T-helper 1 cell treated with Interleukin-12 subunit alpha and Interleukin-12 subunit beta and Interleukin-4 antibody, amounts not matched to agents 30 ng/mL and 1 ng/mL, for 36 hours (primary cell): ENCODE results near the gene ERH. TPM values are rescaled to one million over a fixed set of nuclear protein-coding genes. Genes with fewer than 3 reads are reported as not detected.

Source experiments
- intact Hi-C: fragments of 100-400 bp; cut with micrococcal nuclease; formaldehyde crosslinking; loops from one replicate; pipeline ENCODE4 v1.15.1; 2024
- total RNA-seq: library from RNA; stranded (reverse); gene quantifications from 2 replicates; pipeline ENCODE4 v1.2.3, GENCODE V29; 2022

The ERH gene
- total RNA-seq, 1 donor from 2014 or later: 309 TPM

GRCh38 chr14:69357544-69358200, 40.4 kb downstream of the ERH start:
- intact Hi-C loops: no loop called here

GRCh38 chr14:69356903-69357543, 41.1 kb downstream of the ERH start:
- intact Hi-C loops: no loop called here

GRCh38 chr14:69355607-69356281, 42.4 kb downstream of the ERH start:
- intact Hi-C loops: no loop called here

DNA sequence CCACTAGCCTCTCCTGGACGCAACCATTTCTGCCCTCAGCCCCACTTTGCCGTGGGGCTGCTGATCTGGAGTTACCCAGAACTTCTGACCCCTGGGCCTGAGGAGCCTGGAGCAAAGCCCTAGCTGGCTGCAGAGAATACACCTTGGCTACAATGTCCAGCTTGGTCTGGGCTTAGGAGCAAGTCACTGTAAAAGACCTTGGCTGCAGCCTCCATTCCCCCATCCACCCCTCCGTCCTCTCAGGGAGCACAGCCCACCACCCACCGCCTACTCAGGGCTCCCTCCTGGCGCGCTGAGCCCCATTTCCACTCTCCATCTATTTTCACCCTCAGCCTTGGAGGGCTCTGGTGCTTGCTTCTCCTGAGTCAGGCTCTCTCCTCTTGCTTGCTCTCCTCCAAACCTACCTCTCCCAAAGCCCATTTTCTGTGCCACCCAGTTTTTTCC, 42.9 kb downstream of the ERH start:
- intact Hi-C loops: no loop called here

DNA sequence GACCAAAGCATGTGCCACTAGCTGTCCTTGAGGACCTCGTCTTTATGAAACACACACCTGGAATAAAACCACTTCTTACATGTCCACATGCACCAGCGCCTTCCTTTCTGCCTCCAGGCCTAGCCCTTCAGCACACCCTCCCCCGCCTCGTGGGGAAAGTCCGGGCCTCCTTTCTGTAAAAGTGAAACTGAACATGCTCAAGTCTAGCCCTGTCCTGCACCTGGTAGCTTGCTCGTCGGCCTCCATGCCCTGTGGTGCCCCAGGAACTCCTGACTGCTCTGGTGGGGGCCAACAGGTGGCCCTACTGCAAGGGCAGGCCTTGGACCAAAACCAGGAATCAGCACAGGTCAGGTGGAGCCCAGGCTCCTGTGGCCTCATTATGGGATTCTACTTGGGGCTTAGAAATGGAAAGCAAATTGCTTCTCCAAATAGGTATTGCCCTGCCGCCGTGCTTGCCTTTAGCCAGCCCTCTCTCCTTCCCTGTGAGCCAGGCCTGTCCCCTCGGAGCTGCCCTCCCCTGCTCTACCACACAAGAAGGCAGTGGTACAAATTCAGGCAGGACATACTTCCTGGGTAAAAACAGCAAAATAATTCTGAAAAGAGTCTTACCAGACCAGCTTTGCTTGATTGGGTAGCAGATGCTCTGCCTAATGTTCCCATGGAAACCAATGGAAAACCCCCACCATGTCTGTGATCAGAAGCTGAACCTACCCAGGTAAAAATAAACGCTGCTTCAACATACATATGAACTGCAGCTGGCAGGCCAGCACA, 43.5 kb downstream of the ERH start:
- intact Hi-C loops: loop anchor here (1.0 kb wide), 2 partner anchors 44 to 106 kb away; partner anchors contain the start of genes ERH and SLC39A9

DNA sequence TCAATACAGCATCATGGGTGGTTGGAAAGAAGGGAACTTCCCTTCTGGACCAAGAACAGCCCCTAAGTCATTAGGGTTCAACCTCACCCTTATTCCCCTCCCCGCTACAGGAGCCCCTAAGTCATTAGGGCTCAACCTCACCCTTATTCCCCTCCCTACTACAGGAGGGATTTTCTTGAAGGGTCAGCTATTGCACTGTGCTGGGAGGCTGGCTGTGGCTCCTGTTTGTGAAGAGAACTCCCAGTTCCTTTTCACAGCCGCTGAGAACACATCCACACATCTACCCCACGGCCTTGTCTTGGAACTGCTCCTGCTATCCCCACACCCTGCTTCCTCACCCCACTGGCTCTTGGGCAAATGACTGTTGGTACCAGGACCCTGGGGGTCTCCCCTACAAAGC, 44.9 kb downstream of the ERH start:
- intact Hi-C loops: no loop called here

- intact Hi-C loops: loop anchor here (1.0 kb wide), 1 partner anchor 201 kb away; no protein-coding TSS in a partner anchor
These were observed 46.2 kb downstream of the ERH start for GRCh38 chr14:69351911-69352310.

GRCh38 chr14:69351385-69351784, 46.7 kb downstream of the ERH start:
- intact Hi-C loops: loop anchor here (1.0 kb wide), 1 partner anchor 200 kb away; no protein-coding TSS in a partner anchor

DNA sequence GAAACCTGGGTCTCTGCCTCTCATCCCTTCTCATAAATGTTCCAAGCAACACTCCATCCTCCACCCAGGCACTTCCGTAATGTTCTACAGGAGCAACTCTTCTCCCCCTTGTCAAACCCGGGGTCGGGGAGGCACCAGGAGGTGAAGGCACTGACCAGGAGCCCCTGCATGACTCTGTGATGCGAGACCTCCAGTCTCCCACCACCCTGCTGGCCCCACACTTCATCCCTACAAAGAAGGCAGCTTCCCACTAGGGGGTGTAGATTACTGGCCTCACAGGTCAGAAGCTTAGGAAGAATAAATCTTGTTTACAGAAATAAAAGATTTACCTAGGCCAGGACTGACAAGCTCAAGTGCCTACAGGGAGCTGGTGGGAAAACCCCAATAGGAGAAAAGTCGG, 47.2 kb downstream of the ERH start:
- intact Hi-C loops: loop anchor here (1.0 kb wide), 1 partner anchor 200 kb away; no protein-coding TSS in a partner anchor

DNA sequence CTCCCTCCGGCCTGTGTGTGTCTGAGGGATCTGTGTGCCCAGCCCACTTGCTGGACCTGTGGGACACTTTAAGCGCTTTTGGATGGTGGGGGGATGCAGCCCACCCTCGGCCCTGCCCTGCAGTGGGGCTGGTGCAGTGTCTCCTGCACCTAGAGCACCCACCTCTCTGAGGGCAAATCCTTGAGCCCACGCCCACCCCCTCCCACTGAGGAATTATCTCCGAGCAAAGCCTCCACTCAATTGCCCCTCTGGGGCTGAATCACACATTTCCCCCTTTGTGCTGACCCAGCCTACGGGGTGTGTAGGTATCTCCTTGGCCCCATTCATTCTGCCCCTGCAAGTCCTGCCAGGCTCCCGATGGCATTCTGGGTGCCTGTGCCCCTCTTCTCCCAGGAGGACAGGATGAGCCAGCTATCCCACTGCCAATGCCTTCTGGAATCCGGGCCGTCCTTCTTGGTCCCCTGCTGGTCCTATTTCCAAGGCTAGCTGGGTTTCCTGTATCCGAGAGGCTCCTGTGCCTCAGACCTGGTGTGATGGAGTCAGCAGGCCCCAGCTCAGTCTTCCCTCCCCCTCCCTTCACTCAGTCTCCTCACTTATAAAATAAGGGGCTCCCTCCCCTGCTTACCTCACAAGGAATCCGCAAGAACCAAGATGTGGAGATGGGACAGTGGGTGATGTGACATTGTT, 48.9 kb downstream of the ERH start:
- intact Hi-C loops: no loop called here

DNA sequence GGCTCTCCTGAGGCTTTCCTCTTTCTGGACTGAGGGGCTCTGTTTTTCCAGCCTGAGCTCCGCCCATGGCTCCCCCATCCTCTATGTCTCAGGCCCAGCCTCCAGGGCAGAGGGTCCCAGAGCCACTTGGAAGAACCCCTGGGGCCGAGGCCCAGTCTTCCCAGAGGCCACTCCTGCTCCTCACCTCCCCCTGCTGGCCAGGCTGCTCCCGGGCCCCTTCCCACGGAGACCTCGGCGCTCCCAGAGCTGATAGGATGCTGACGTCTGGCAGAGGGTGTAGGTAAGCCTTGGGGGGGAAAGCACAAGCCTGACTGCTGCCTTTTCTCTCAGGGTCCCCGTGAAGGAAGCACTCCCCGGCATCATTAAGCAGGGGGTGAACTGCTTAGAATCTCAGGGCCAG, 51.4 kb downstream of the ERH start:
- intact Hi-C loops: no loop called here

GRCh38 chr14:69345402-69345801, 52.7 kb downstream of the ERH start:
- intact Hi-C loops: no loop called here

- intact Hi-C loops: no loop called here
These were observed 53.9 kb downstream of the ERH start for GRCh38 chr14:69344171-69344570.

DNA sequence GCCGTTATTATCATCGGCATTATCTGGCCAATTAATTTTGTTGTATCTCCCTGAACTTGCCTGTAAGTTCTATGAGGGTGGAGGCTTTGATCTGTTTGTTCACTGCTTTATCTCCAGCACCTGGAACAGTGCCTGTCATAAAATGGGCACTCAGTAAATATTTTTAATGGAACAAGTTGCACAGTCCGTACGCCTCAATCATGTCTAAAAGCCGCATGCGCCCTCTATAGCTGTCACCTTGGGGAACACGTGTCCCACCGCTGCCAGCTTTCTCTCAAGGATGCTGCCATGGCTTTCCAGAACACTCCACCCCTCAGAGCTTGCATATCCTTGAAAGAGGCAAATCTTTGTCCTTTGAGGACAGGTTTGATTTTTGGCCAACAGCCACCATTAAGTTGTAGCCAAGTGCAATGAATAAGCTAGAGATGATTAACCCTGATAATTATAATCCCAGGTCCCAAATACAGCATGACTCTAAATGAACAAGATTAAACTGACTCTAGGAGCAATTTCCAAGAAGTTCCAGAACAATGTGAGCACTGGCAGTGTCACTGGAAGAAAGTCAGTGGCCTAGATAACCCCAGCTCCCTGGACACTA, 55.1 kb downstream of the ERH start:
- intact Hi-C loops: no loop called here

GRCh38 chr14:69339426-69339825, 58.7 kb downstream of the ERH start:
- intact Hi-C loops: no loop called here

GRCh38 chr14:69337984-69338383, 60.1 kb downstream of the ERH start:
- intact Hi-C loops: no loop called here

- intact Hi-C loops: no loop called here
These were observed 62.7 kb downstream of the ERH start for GRCh38 chr14:69335371-69335771.

GRCh38 chr14:69334576-69334975, 63.5 kb downstream of the ERH start:
- intact Hi-C loops: no loop called here

- intact Hi-C loops: no loop called here
These were observed 64.2 kb downstream of the ERH start for GRCh38 chr14:69333791-69334337.

DNA sequence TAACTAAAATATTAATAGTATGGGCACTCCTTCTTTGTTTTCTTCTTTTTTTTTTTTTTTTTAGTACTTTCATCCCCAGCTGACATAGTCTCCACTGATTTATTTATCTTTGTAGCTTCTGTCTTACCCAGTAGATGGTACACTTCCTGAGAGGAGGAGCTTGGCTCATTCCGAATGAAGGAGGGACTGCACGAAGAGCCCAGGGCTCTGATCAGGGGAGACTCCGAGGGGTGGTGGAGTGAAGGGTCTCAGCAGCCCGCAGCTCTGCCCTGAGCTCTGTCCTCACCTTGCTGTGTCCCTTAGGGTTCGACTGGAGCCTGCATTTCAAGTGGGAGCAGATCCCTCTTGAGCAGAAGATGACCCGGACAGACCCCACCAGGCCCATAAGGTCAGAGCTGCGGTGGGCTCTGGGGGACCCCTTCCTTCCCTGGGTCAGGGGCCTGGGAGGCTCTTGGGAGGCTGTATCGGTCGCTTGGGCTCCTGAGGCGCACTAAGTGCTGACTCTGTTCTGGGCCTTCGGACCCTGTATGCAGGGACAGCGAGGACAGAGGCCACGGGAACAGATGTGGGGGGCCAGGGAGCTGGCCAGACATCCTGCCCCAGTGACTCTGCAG, 65.2 kb downstream of the ERH start:
- intact Hi-C loops: no loop called here
